Stomach (tissue), 9 donors: ENCODE measurements around the gene GLRX5. TPM values are rescaled to one million over a fixed set of nuclear protein-coding genes. Genes with fewer than 3 reads are reported as not detected.

Source experiments
- DNase-seq, 2 donors: peaks; one replicate each; pipeline versions ENCODE4 v3.0.0 to v3.0.0-alpha.2; 2013 to 2019
- H3K27ac ChIP-seq, 5 donors: fragments of 200-600 bp in 4 of 5; sonication (generic) in 4 of 5; one replicate each; pipeline ENCODE4 v1.5.1; 2013 to 2019; ENCODE audit warnings: mild to moderate bottlenecking in 1 of 5, moderate library complexity in 1 of 5
- H3K27me3 ChIP-seq, 3 donors: fragments of 200-600 bp; sonication (generic); one replicate each; pipeline ENCODE4 v1.5.1; 2017 to 2019; ENCODE audit warnings: mixed run types in 1 of 3
- H3K36me3 ChIP-seq, 4 donors: fragments of 200-600 bp; sonication (generic); 1 replicate in 3 of 4; 2 replicates in 1 of 4; pipeline ENCODE4 v1.5.1; 2016 to 2019
- H3K4me1 ChIP-seq, 4 donors: fragments of 200-600 bp; sonication (generic); one replicate each; pipeline ENCODE4 v1.5.1; 2016 to 2019
- H3K4me3 ChIP-seq, 4 donors: fragments of 200-600 bp; sonication (generic) in 3 of 4; one replicate each; pipeline ENCODE4 v1.5.1; 2016 to 2019; ENCODE audit warnings: mild to moderate bottlenecking in 1 of 4
- H3K9me3 ChIP-seq, 4 donors: fragments of 200-600 bp; sonication (generic); one replicate each; pipeline ENCODE4 v1.5.1; 2016 to 2019
- CTCF ChIP-seq, 7 experiments: fragments of 450-650 bp in 4 of 7; fragments of 200-600 bp in 3 of 7; sonication (generic) in 3 of 7; IDR thresholded peaks; one replicate each; pipeline ENCODE4 v1.5.1; 2016 to 2019; ENCODE audit warnings: antibody characterized with exemption in 7 of 7, control low read depth in 2 of 7, mild to moderate bottlenecking in 1 of 7
- EP300 ChIP-seq: sonication (generic); formaldehyde crosslinking; IDR thresholded peaks from one replicate; pipeline ENCODE4 v1.6.1; 2017; ENCODE audit warnings: antibody characterized with exemption
- POLR2A ChIP-seq, 4 donors: fragments of 450-650 bp; IDR thresholded peaks; one replicate each; pipeline ENCODE4 v1.6.1; 2016; ENCODE audit warnings: antibody characterized with exemption in 4 of 4, control low read depth in 2 of 4, mild to moderate bottlenecking in 1 of 4, moderate library complexity in 1 of 4
- POLR2AphosphoS5 ChIP-seq, 3 donors: sonication (generic); formaldehyde crosslinking; IDR thresholded peaks; one replicate each; pipeline ENCODE4 v1.6.1; 2016; ENCODE audit warnings: antibody characterized with exemption in 3 of 3
- WGBS, 5 donors: extraction: QIAGEN DNeasy Blood & Tissue Kit in 3 of 5; methylation state at CpG; one replicate each; pipeline versions ENCODE4 v1.1.5 to v1.1.7; 2013 to 2018; 5-methylcytosine and 5-hydroxymethylcytosine counted together
- intact Hi-C: fragments of 100-400 bp; cut with DNase I; formaldehyde crosslinking; loops from one replicate; pipeline ENCODE4 v1.15.1; 2023; ENCODE audit warnings: low total_unique reads
- polyA plus RNA-seq, 3 donors: library from polyadenylated mRNA; stranded (reverse); fragments of 200-250 nt; gene quantifications; one replicate each; pipeline ENCODE4 v1.2.3, GENCODE V29; 2013
- total RNA-seq, 5 donors: library from RNA; depleted of rRNA; stranded (reverse); fragments of >200 nt; gene quantifications; one replicate each; pipeline versions ENCODE4 v1.1.0 to v1.2.3, GENCODE V29; 2014 to 2016
- donor health status: healthy with polysubstance abuse.
- donor health status: Bipolar disorder and iron deficiency.
- donor health status: healthy.

Gene GLRX5
- total and polyA plus RNA-seq, 8 donors = 29.5 to 316 (median 40.5) TPM

DNA sequence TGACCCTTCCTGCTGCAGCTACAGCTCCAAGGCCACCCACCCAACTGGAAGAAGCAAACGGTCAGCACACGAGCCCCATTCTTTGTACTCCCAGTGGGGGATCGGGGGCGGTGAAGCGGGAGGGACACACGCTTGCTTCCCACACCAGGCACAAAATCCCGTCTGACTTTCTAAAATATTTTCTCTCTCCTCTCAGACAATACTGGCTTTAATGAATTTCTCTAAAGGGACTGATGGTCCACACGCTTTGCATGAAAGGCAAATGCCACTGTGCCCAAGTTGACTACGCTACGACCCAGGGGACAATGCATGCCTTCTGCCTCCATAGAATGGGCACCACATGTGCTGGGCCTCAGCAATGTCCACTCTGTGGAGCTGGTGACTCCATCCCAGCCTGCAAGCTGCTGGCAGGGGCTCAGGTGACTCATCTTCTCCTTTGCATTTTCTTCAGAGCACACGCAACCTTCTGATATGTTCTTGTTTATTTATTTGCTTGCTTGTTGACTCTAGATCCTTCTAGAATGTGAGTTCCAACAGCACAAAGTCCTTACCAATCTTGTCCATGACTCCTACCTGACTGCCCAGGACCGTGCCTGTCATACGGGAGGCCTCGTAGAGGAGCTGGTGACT is 34.0 kb upstream of the GLRX5 start:
- Histone ChIP-seq H3K27ac (peak overlapping the region in 2 of 5 donors; percentile 18 to 34), H3K4me3 (no peak overlapping the region), H3K9me3 (no peaks in the 10 kb centered on the region), H3K27me3 (no peaks in the 10 kb centered on the region), H3K4me1 (peaks cover 26 to 90% (median 52%) of the 10 kb centered on the region in 4 donors), H3K36me3 (no peaks in the 10 kb centered on the region)
- TF ChIP-seq EP300 = no peak
- peak in 2 of 3 donors; percentile 26 to 67 for TF ChIP-seq POLR2AphosphoS5 (IDR thresholded peaks at IDR 0.05)
- DNase-seq = peak in 1 of 2 donors; percentile 51
- intact Hi-C loops = no loop called here
- 69 to 87% (median 79%) methylated on average over 14 of the region's 14 CpGs for WGBS, 5 donors

GRCh38 chr14:95502381-95502950 is 32.4 kb upstream of the GLRX5 start:
- no peaks in the 10 kb centered on the region for H3K9me3 ChIP-seq
- H3K4me3 ChIP-seq = no peak overlapping the region
- H3K27me3 ChIP-seq = no peaks in the 10 kb centered on the region
- H3K36me3 ChIP-seq = no peaks in the 10 kb centered on the region
- intact Hi-C loops = no loop called here
- no peak for DNase-seq
- H3K27ac ChIP-seq = peak overlapping the region in 1 of 5 donors; percentile 1
- TF ChIP-seq POLR2A (IDR thresholded peaks at IDR 0.05) (no peak), EP300 (no peak), CTCF (IDR thresholded peaks at IDR 0.05) (no peak), POLR2AphosphoS5 (IDR thresholded peaks at IDR 0.05) (no peak)
- 87 to 92% (median 90%) methylated on average over 14 of the region's 14 CpGs for WGBS, 5 donors
- peaks cover 19 to 87% (median 48%) of the 10 kb centered on the region in 4 donors for H3K4me1 ChIP-seq

DNA sequence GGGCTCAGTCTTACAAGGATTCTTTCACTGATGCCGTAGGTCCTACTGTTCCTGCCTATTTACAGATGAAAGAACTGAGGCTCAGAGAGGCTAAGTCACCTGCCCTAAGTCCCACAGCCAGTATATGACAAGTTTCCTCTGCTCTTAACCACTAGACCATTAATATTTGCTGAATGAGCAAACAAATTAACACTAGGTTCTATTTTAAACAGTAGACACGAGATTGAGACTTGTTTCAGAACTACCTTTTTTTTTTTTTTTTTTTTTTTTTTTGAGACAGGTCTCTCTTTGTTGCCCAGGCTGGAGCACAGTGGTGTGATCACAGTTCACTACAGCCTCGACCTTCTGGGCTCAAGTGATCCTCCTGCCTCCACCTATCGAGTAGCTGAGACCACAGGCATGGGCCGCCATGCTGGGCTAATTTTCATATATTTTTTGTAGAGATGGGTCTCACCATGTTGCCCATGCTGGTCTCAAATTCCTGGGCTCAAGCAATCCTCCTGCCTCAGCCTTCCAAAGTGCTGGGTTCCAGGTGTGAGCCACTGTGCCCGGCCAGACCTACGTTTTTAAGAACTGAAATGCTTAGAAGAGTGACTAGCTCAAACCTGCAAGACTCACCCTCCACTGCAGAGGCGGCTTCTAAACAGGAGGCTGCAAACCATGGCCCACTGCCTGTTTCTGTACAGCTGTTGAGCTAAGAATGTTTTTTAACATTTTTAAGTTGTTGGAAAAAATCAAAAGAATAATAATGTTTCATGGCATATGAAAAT is 31.3 kb upstream of the GLRX5 start:
- H3K27ac ChIP-seq = no peak overlapping the region
- DNase-seq = no peak
- H3K4me3 ChIP-seq = no peak overlapping the region
- H3K9me3 ChIP-seq = no peaks in the 10 kb centered on the region
- TF ChIP-seq EP300 (no peak), POLR2A (IDR thresholded peaks at IDR 0.05) (no peak), POLR2AphosphoS5 (IDR thresholded peaks at IDR 0.05) (no peak), CTCF (IDR thresholded peaks at IDR 0.05) (no peak)
- H3K27me3 ChIP-seq = no peaks in the 10 kb centered on the region
- 74 to 88% (median 76%) methylated on average over 8 of the region's 8 CpGs for WGBS, 5 donors
- H3K4me1 ChIP-seq = peaks cover 25 to 88% (median 50%) of the 10 kb centered on the region in 4 donors
- H3K36me3 ChIP-seq = no peaks in the 10 kb centered on the region
- intact Hi-C loops = no loop called here

- H3K27ac ChIP-seq = no peak overlapping the region
- no peaks in the 10 kb centered on the region for H3K9me3 ChIP-seq
- no peaks in the 10 kb centered on the region for H3K36me3 ChIP-seq
- H3K4me1 ChIP-seq = peaks cover 25 to 86% (median 49%) of the 10 kb centered on the region in 4 donors
- WGBS, 5 donors = 64 to 69% (median 66%) methylated on average over 6 of the region's 6 CpGs
- no peaks in the 10 kb centered on the region for H3K27me3 ChIP-seq
- intact Hi-C loops = no loop called here
- no peak for DNase-seq
- TF ChIP-seq CTCF (IDR thresholded peaks at IDR 0.05) (no peak), POLR2A (IDR thresholded peaks at IDR 0.05) (no peak), EP300 (no peak), POLR2AphosphoS5 (IDR thresholded peaks at IDR 0.05) (no peak)
- H3K4me3 ChIP-seq = no peak overlapping the region
These were observed 30.5 kb upstream of the GLRX5 start for GRCh38 chr14:95504135-95505029.
